A549 (cell line): ENCODE results near the gene SYT10. TPM values are rescaled to one million over a fixed set of nuclear protein-coding genes. Genes with fewer than 3 reads are reported as not detected.
A peak's percentile ranks its signal among the peaks of the same experiment; 100 is the strongest.
"Not testable (repeated sequence)": the region's sequence is repeated elsewhere in the genome, so short reads cannot be mapped to it uniquely, and the experiment has no call there.

Experiments
- ATAC-seq, 2 experiments: fragments of 200-7000 bp in 1 of 2; fragments of >200 bp in 1 of 2; cut with Nextera tagmentation in 1 of 2; cut with Tn5 transposase in 1 of 2; 3 replicates each; pipeline versions ENCODE4 v1.8.0 to v1.9.1; 2018 to 2020; ENCODE audit warnings: mild to moderate bottlenecking in 1 of 2, moderate library complexity in 1 of 2
- CTCF ChIA-PET: fragments of 300-600 bp; sonication (Branson Sonifier 250); formaldehyde crosslinking; extraction: SDS; loops from one replicate; lab custom pipeline; 2021; ENCODE audit warnings: antibody characterized with exemption, inconsistent platforms; lab: Yijun Ruan, JAX
- POLR2A ChIA-PET: fragments of 350-600 bp; formaldehyde crosslinking; extraction: SDS; loops from one replicate; lab custom pipeline; 2021; ENCODE audit warnings: antibody characterized with exemption, inconsistent platforms; lab: Yijun Ruan, JAX
- DNase-seq, 2 experiments: peaks; one replicate each; pipeline versions ENCODE4 v3.0.0 to v3.0.0-alpha.2; 2011 to 2016; ENCODE audit warnings: low read depth in 1 of 2, low spot score in 1 of 2
- FAIRE-seq: peaks from 2 replicates; lab custom pipeline; 2011; peaks lifted over from hg19 to GRCh38; lab: Jason Lieb, UNC
- H3K27ac ChIP-seq, 2 experiments: fragments of >200 bp; sonication (Bioruptor Twin); formaldehyde crosslinking; 3 replicates each; pipeline ENCODE4 v1.5.1; 2016 to 2017
- H3K4me1 ChIP-seq: fragments of >200 bp; sonication (Bioruptor Twin); formaldehyde crosslinking; 3 replicates; pipeline ENCODE4 v1.6.1; 2016
- H3K4me2 ChIP-seq: fragments of >200 bp; sonication (Bioruptor Twin); formaldehyde crosslinking; 3 replicates; pipeline ENCODE4 v1.6.1; 2016
- H3K4me3 ChIP-seq: fragments of >200 bp; sonication (Bioruptor Twin); formaldehyde crosslinking; 3 replicates; pipeline ENCODE4 v1.5.1; 2016
- H3K9me3 ChIP-seq: fragments of >200 bp; sonication (Bioruptor Twin); formaldehyde crosslinking; 3 replicates; pipeline ENCODE4 v1.6.1; 2016
- ATOH8 ChIP-seq: fragments of 250-450 bp; sonication (Bioruptor Pico); IDR thresholded peaks from 2 replicates; pipeline ENCODE4 v1.5.0; 2020; ENCODE audit warnings: low read depth, mild to moderate bottlenecking, moderate library complexity
- BCL3 ChIP-seq: fragments of >200 bp; sonication (Bioruptor Twin); formaldehyde crosslinking; IDR thresholded peaks from 3 replicates; pipeline ENCODE4 v1.6.1; 2016
- CHD2 ChIP-seq: fragments of 150-350 bp; IDR thresholded peaks from 2 replicates; pipeline ENCODE4 v1.6.1; 2014; ENCODE audit warnings: low read length; ENCODE audit not compliant: partially characterized antibody
- CHD4 ChIP-seq: fragments of 200-600 bp; sonication (generic); IDR thresholded peaks from 2 replicates; pipeline ENCODE4 v1.6.1; 2016; ENCODE audit warnings: antibody characterized with exemption, mild to moderate bottlenecking, borderline replicate concordance
- CTCF ChIP-seq: fragments of >200 bp; sonication (Bioruptor Twin); formaldehyde crosslinking; IDR thresholded peaks from 3 replicates; pipeline ENCODE4 v1.5.1; 2016
- FOSB ChIP-seq: fragments of 250-450 bp; sonication (Bioruptor Pico); IDR thresholded peaks from 2 replicates; pipeline ENCODE4 v1.5.0; 2020; ENCODE audit warnings: mild to moderate bottlenecking, moderate library complexity
- HES2 ChIP-seq: fragments of >200 bp; sonication (Bioruptor Twin); formaldehyde crosslinking; IDR thresholded peaks from 2 replicates; pipeline ENCODE4 v1.6.1; 2016
- HEYL ChIP-seq: fragments of 250-450 bp; sonication (Bioruptor Pico); IDR thresholded peaks from 2 replicates; pipeline ENCODE4 v1.8.0; 2021; ENCODE audit warnings: mild to moderate bottlenecking, moderate library complexity
- HOXB5 ChIP-seq: fragments of 250-450 bp; sonication (Bioruptor Pico); IDR thresholded peaks from 2 replicates; pipeline ENCODE4 v1.5.0; 2020; ENCODE audit warnings: mild to moderate bottlenecking, moderate library complexity
- JUNB ChIP-seq: fragments of >200 bp; sonication (Bioruptor Twin); formaldehyde crosslinking; IDR thresholded peaks from 2 replicates; pipeline ENCODE4 v1.6.1; 2016
- MAFK ChIP-seq: fragments of 450-650 bp; IDR thresholded peaks from 2 replicates; pipeline ENCODE4 v1.6.1; 2014; ENCODE audit not compliant: partially characterized antibody
- MAZ ChIP-seq: fragments of 150-350 bp; IDR thresholded peaks from 2 replicates; pipeline ENCODE4 v1.6.1; 2014; ENCODE audit warnings: antibody characterized with exemption, low read depth, low read length, borderline replicate concordance
- MYC ChIP-seq: IDR thresholded peaks from 2 replicates; pipeline ENCODE4 v1.6.1; 2012; ENCODE audit warnings: mild to moderate bottlenecking, inconsistent platforms, low read length, improper control_type of control experiment, borderline replicate concordance
- NFE2L2 ChIP-seq: fragments of 150-350 bp; conservative IDR thresholded peaks from 2 replicates; pipeline ENCODE4 v1.6.1; 2014; ENCODE audit warnings: low read length
- NR3C1 ChIP-seq: fragments of >200 bp; sonication (Bioruptor Twin); formaldehyde crosslinking; IDR thresholded peaks from 3 replicates; pipeline ENCODE4 v1.6.1; 2017
- POLR2A ChIP-seq: IDR thresholded peaks from 2 replicates; pipeline ENCODE4 v1.6.1; 2012; ENCODE audit warnings: mild to moderate bottlenecking, low read length
- RAD21 ChIP-seq, 2 experiments: fragments of >200 bp in 1 of 2; sonication (Bioruptor Twin) in 1 of 2; formaldehyde crosslinking in 1 of 2; IDR thresholded peaks in 1 of 2; conservative IDR thresholded peaks in 1 of 2; 2 replicates in 1 of 2; 3 replicates in 1 of 2; pipeline ENCODE4 v1.6.1; 2012 to 2018; ENCODE audit warnings: inconsistent platforms in 1 of 2
- RARB ChIP-seq: fragments of 250-450 bp; sonication (Bioruptor Pico); IDR thresholded peaks from 2 replicates; pipeline ENCODE4 v1.8.0; 2021; ENCODE audit warnings: mild to moderate bottlenecking, moderate library complexity
- REST ChIP-seq: fragments of 200-600 bp; sonication (generic); IDR thresholded peaks from 2 replicates; pipeline ENCODE4 v1.6.1; 2016; ENCODE audit warnings: antibody characterized with exemption, mild to moderate bottlenecking, moderate library complexity
- TP53 ChIP-seq: fragments of 250-450 bp; sonication (Bioruptor Pico); IDR thresholded peaks from 2 replicates; pipeline ENCODE4 v1.5.0; 2021; ENCODE audit warnings: mild to moderate bottlenecking, moderate library complexity
- ZC3H11A ChIP-seq: fragments of 450-650 bp; IDR thresholded peaks from 2 replicates; pipeline ENCODE4 v1.6.1; 2014; ENCODE audit warnings: antibody characterized with exemption, mild to moderate bottlenecking
- ZNF302 ChIP-seq: fragments of 250-450 bp; sonication (Bioruptor Pico); IDR thresholded peaks from 2 replicates; pipeline ENCODE4 v1.9.0; 2021; ENCODE audit warnings: inconsistent platforms, mild to moderate bottlenecking, moderate library complexity
- WGBS: methylation state at CpG from one replicate; pipeline ENCODE4 v1.1.6; 2017; ENCODE audit errors: missing lambda C conversion rate; 5-methylcytosine and 5-hydroxymethylcytosine counted together
- polyA plus RNA-seq, 4 experiments: library from polyadenylated mRNA; depleted of rRNA in 3 of 4; stranded (reverse); fragments of >200 nt; fragmentation: RNase III in 1 of 4; extraction: RNeasy Plus Mini Kit Qiagen cat#74134 plus additional on column Dnase treatment in 1 of 4; gene quantifications; 2 replicates in 3 of 4; 3 replicates in 1 of 4; pipeline ENCODE4 v1.2.3, GENCODE V29; 2011 to 2017

Gene SYT10
- polyA plus RNA-seq, 2 of the 4 experiments (the other 2 are of a cell fraction): not detected

GRCh38 chr12:33429468-33429867, 10.2 kb downstream of the SYT10 start:
- no peaks in the 10 kb centered on the region for H3K4me1 ChIP-seq
- POLR2A ChIA-PET: no interaction called here
- no peak overlapping the region for H3K27ac ChIP-seq
- no peaks in the 10 kb centered on the region for H3K9me3 ChIP-seq
- ATAC-seq: no peak
- no peak overlapping the region for H3K4me2 ChIP-seq
- TF ChIP-seq POLR2A (no peak), HEYL (CRISPR knock-in tag) (no peak), CTCF (no peak), TP53 (CRISPR knock-in tag) (no peak), ZC3H11A (no peak), CHD4 (no peak), ZNF302 (CRISPR knock-in tag) (no peak), RARB (CRISPR knock-in tag) (no peak), NR3C1 (no peak), BCL3 (no peak), JUNB (no peak), CHD2 (no peak)
- FAIRE-seq: no peak
- no peak overlapping the region for H3K4me3 ChIP-seq
- DNase-seq: no peak
- CTCF ChIA-PET: no interaction called here
- WGBS: 5% methylated on average over 2 of the region's 2 CpGs

- CTCF ChIA-PET: no interaction called here
- ATAC-seq: peak in 1 of 2 experiments; percentile 72; a peak in 3 of 6 replicates
- WGBS: 4% methylated on average over 2 of the region's 2 CpGs
These were observed 12.5 kb downstream of the SYT10 start for GRCh38 chr12:33427071-33427470.

GRCh38 chr12:33423706-33424105, 15.9 kb downstream of the SYT10 start:
- H3K4me1 ChIP-seq: no peaks in the 10 kb centered on the region
- H3K27ac ChIP-seq: no peak overlapping the region
- DNase-seq: no peak
- FAIRE-seq: no peak
- TF ChIP-seq NFE2L2 (no peak), HOXB5 (CRISPR knock-in tag) (no peak), MAZ (no peak), MYC (no peak), MAFK (no peak), CHD2 (no peak), REST (no peak), ATOH8 (CRISPR knock-in tag) (no peak), RARB (CRISPR knock-in tag) (no peak), HES2 (no peak)
- no peak overlapping the region for H3K4me2 ChIP-seq
- ChIA-PET POLR2A (no interaction called here), CTCF (no interaction called here)
- H3K4me3 ChIP-seq: no peak overlapping the region
- WGBS: 0% methylated on average over 1 of the region's 1 CpG
- ATAC-seq: no peak
- no peaks in the 10 kb centered on the region for H3K9me3 ChIP-seq

More at GRCh38 chr12:33427071-33427470, 12.5 kb downstream of the SYT10 start:
- Histone ChIP-seq H3K4me3 (no peak overlapping the region), H3K4me2 (no peak overlapping the region), H3K27ac (no peak overlapping the region), H3K9me3 (no peaks in the 10 kb centered on the region), H3K4me1 (no peaks in the 10 kb centered on the region)
- FAIRE-seq (no peak), DNase-seq (peak in 1 of 2 experiments; percentile 53)
- TF ChIP-seq FOSB (no peak), RAD21 (conservative IDR thresholded peaks at IDR 0.05 in 1 of 2, IDR thresholded peaks at IDR 0.05 in 1 of 2) (0 out of 5 replicates have a peak, but pooled peaks of 1 of the 2 experiments have one; percentile 23)
- POLR2A ChIA-PET: no interaction called here

GRCh38 chr12:33412410-33412809, 27.2 kb downstream of the SYT10 start:
- H3K4me3 ChIP-seq, H3K4me2 ChIP-seq, FAIRE-seq, H3K27ac ChIP-seq, H3K9me3 ChIP-seq, H3K4me1 ChIP-seq, DNase-seq, POLR2A ChIA-PET, ATAC-seq: not testable (repeated sequence)
- 20% methylated on average over 6 of the region's 6 CpGs for WGBS
- CTCF ChIA-PET: interaction anchor here (0.6 kb wide), 1 partner anchor 64 kb away, joined by 3 read pairs; no protein-coding TSS in a partner anchor
